Retinal pigment epithelial cell (primary cell): ENCODE data around the gene ERN2.

ENCODE experiments used
- DNase-seq: peaks from one replicate; pipeline ENCODE4 v3.0.0-alpha.2; 2010; ENCODE audit warnings: low read depth
- H3K4me3 ChIP-seq: 2 replicates; pipeline ENCODE4 v1.5.1; 2011; ENCODE audit warnings: mild to moderate bottlenecking, low read length, control low read depth, moderate library complexity
- TF ChIP-seq, protein P1 (sequence below): conservative IDR thresholded peaks from 2 replicates; pipeline ENCODE4 v1.5.1; 2011; ENCODE audit warnings: low read depth, low read length, control low read depth, inconsistent platforms

ERN2 gene

DNA sequence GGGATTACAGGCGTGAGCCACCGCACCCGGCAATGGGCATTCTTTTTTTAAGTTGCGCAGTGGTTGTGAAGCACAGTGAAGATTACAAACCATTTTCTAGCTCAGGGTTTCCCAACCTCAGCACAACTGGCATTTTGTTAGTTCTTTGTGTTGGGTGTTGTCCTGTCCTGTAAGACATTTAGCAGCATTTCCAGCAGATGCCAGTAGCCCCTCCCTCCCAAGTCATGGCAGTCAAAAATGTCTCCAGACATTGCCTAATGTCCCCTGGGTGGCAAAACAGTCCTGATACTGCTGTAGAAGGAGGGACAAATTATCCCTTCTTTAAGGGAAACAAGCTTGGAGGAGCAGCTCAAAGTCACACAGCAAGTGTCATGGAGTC lies 18.8 kb downstream of the ERN2 start:
- no peak for DNase-seq
- peak overlapping the region; percentile 39 for H3K4me3 ChIP-seq
- TF ChIP-seq, protein P1, sequence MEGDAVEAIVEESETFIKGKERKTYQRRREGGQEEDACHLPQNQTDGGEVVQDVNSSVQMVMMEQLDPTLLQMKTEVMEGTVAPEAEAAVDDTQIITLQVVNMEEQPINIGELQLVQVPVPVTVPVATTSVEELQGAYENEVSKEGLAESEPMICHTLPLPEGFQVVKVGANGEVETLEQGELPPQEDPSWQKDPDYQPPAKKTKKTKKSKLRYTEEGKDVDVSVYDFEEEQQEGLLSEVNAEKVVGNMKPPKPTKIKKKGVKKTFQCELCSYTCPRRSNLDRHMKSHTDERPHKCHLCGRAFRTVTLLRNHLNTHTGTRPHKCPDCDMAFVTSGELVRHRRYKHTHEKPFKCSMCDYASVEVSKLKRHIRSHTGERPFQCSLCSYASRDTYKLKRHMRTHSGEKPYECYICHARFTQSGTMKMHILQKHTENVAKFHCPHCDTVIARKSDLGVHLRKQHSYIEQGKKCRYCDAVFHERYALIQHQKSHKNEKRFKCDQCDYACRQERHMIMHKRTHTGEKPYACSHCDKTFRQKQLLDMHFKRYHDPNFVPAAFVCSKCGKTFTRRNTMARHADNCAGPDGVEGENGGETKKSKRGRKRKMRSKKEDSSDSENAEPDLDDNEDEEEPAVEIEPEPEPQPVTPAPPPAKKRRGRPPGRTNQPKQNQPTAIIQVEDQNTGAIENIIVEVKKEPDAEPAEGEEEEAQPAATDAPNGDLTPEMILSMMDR = no peak

GRCh38 chr16:23692190-23692837 lies 20.7 kb downstream of the ERN2 start:
- no peak overlapping the region for H3K4me3 ChIP-seq
- TF ChIP-seq, protein P1 = no peak
- DNase-seq = no peak

- H3K4me3 ChIP-seq = no peak overlapping the region
- TF ChIP-seq, protein P1 = no peak
- DNase-seq = no peak
These were observed 21.4 kb downstream of the ERN2 start for GRCh38 chr16:23691483-23692189.

GRCh38 chr16:23690771-23691482 lies 22.1 kb downstream of the ERN2 start:
- no peak for DNase-seq
- TF ChIP-seq, protein P1 = no peak
- H3K4me3 ChIP-seq = no peak overlapping the region

GRCh38 chr16:23689442-23690187 lies 23.4 kb downstream of the ERN2 start:
- no peak overlapping the region for H3K4me3 ChIP-seq
- TF ChIP-seq, protein P1 = no peak
- DNase-seq = no peak

GRCh38 chr16:23687034-23687808 lies 25.8 kb downstream of the ERN2 start:
- TF ChIP-seq, protein P1 = no peak
- no peak overlapping the region for H3K4me3 ChIP-seq
- DNase-seq = no peak
